HepG2 (cell line): Measurements from ENCODE around the gene MEAK7. TPM values are rescaled to one million over a fixed set of nuclear protein-coding genes. Genes with fewer than 3 reads are reported as not detected.

Experiments
- ATAC-seq: fragments of 200-7000 bp; cut with Tn5 transposase; 3 replicates; pipeline ENCODE4 v1.9.1; 2020; ENCODE audit warnings: mild to moderate bottlenecking, moderate library complexity
- BruUV-seq: library from RNA; stranded (reverse); fragments of 400-500 nt; replicated peaks from 2 replicates; lab custom pipeline; 2021; lab: Mats Ljungman, UMichigan
- CTCF ChIA-PET: fragments of 300-600 bp; formaldehyde crosslinking; extraction: SDS; loops from one replicate; lab custom pipeline; 2021; ENCODE audit warnings: low total read pairs, inconsistent platforms, low intra/inter-chr PET ratio; lab: Yijun Ruan, JAX
- POLR2A ChIA-PET: fragments of 350-600 bp; sonication (Branson Sonifier 250); formaldehyde crosslinking; loops from one replicate; lab custom pipeline; 2020; ENCODE audit warnings: antibody characterized with exemption, inconsistent platforms; lab: Yijun Ruan, JAX
- DNase-seq: peaks from one replicate; pipeline ENCODE4 v3.0.0-alpha.2; 2015; ENCODE audit warnings: low spot score
- FAIRE-seq: peaks from 3 replicates; lab custom pipeline; 2011; peaks lifted over from hg19 to GRCh38; lab: Jason Lieb, UNC
- H2AFZ ChIP-seq: one replicate; pipeline ENCODE4 v1.6.1; 2011; ENCODE audit warnings: low read length, inconsistent platforms
- H3K27ac ChIP-seq: fragments of 300-600 bp; 3 replicates; pipeline ENCODE4 v1.8.0; 2011; ENCODE audit warnings: mixed run types, mild to moderate bottlenecking, mixed read lengths, low read length, inconsistent platforms; ENCODE audit not compliant: insufficient read depth; ENCODE audit errors: extremely low read length
- H3K27me3 ChIP-seq, 2 experiments: fragments of 200-600 bp in 1 of 2; 2 replicates in 1 of 2; 3 replicates in 1 of 2; pipeline versions ENCODE4 v1.6.0 to v1.8.0; 2011; ENCODE audit warnings: low read length in 2 of 2, mild to moderate bottlenecking in 2 of 2, moderate library complexity in 2 of 2, inconsistent platforms in 1 of 2; ENCODE audit not compliant: insufficient read depth in 2 of 2, control insufficient read depth in 1 of 2
- H3K36me3 ChIP-seq, 2 experiments: fragments of 200-600 bp in 1 of 2; replicated peaks in 1 of 2; 2 replicates in 1 of 2; 3 replicates in 1 of 2; pipeline versions ENCODE4 v1.5.1 to v1.8.0; 2011; ENCODE audit warnings: low read length in 2 of 2, inconsistent platforms in 1 of 2; ENCODE audit not compliant: insufficient read depth in 2 of 2, control insufficient read depth in 1 of 2
- H3K4me1 ChIP-seq: 2 replicates; pipeline ENCODE4 v1.5.1; 2012; ENCODE audit warnings: low read length, inconsistent platforms; ENCODE audit not compliant: insufficient read depth
- H3K4me2 ChIP-seq: 2 replicates; pipeline ENCODE4 v1.6.0; 2011; ENCODE audit warnings: low read depth, low read length, inconsistent platforms
- H3K4me3 ChIP-seq, 3 experiments: fragments of 200-600 bp in 1 of 3; sonication (generic), shearing (Covaris generic) in 1 of 3; replicated peaks in 1 of 3; 2 replicates each; pipeline ENCODE4 v1.5.1; 2011 to 2016; ENCODE audit warnings: low read length in 3 of 3, inconsistent platforms in 2 of 3, low read depth in 2 of 3, mild to moderate bottlenecking in 2 of 3, control low read depth in 1 of 3, mixed read lengths in 1 of 3; ENCODE audit not compliant: insufficient read depth in 1 of 3
- H3K79me2 ChIP-seq: one replicate; pipeline ENCODE4 v1.6.1; 2011; ENCODE audit warnings: low read length, inconsistent platforms; ENCODE audit not compliant: insufficient read depth
- H3K9ac ChIP-seq: 2 replicates; pipeline ENCODE4 v1.6.0; 2011; ENCODE audit warnings: mild to moderate bottlenecking, low read depth, low read length, inconsistent platforms; ENCODE audit not compliant: insufficient read depth
- H3K9me3 ChIP-seq: 2 replicates; pipeline ENCODE4 v1.5.1; 2012; ENCODE audit warnings: mild to moderate bottlenecking, low read length
- H4K20me1 ChIP-seq: 2 replicates; pipeline ENCODE4 v1.6.0; 2011; ENCODE audit warnings: inconsistent platforms, mild to moderate bottlenecking, low read length, moderate library complexity; ENCODE audit not compliant: insufficient read depth
- CEBPB ChIP-seq: IDR thresholded peaks from 2 replicates; pipeline ENCODE4 v1.6.1; 2011; ENCODE audit warnings: low read depth, low read length, improper control_type of control experiment, borderline replicate concordance
- NFE2L1 ChIP-seq: sonication (generic); formaldehyde crosslinking; IDR thresholded peaks from 2 replicates; pipeline ENCODE4 v1.4.0; 2020; ENCODE audit warnings: missing genetic modification reagents, mild to moderate bottlenecking, borderline replicate concordance
- TRAFD1 ChIP-seq: sonication (generic); formaldehyde crosslinking; IDR thresholded peaks from 2 replicates; pipeline ENCODE4 v1.5.1; 2020; ENCODE audit warnings: missing genetic modification reagents, mild to moderate bottlenecking, borderline replicate concordance
- ZNF543 ChIP-seq: sonication (generic); formaldehyde crosslinking; IDR thresholded peaks from 2 replicates; pipeline ENCODE4 v1.4.0; 2020; ENCODE audit warnings: mild to moderate bottlenecking, missing genetic modification reagents
- WGBS: methylation state at CpG from one replicate; pipeline ENCODE4 v1.1.6; 2017; ENCODE audit warnings: low lambda C conversion rate; 5-methylcytosine and 5-hydroxymethylcytosine counted together
- in situ Hi-C: cut with HindIII; loops from 2 replicates; pipeline ENCODE4 v1.10.0; 2017; ENCODE audit warnings: low pct_unique_long_range_greater_than_20kb; ENCODE audit not compliant: extremely low pct_ligation_motif_present
- intact Hi-C: fragments of 100-400 bp; cut with micrococcal nuclease; formaldehyde crosslinking; loops from one replicate; pipeline ENCODE4 v1.10.0; 2022; ENCODE audit not compliant: unreplicated experiment
- polyA plus RNA-seq, 8 experiments: library from polyadenylated mRNA; depleted of rRNA in 3 of 8; stranded (reverse) in 7 of 8; unstranded in 1 of 8; fragments of >200 nt; fragmentation: Illumina TruSeq in 4 of 8; extraction: Trizol in 4 of 8; gene quantifications; 2 replicates each; pipeline versions ENCODE4 v1.2.1 to v1.2.3, GENCODE V29; 2011 to 2016; ENCODE audit warnings: low read depth in 4 of 8, missing spikeins in 1 of 8, mixed read lengths in 1 of 8; ENCODE audit not compliant: insufficient read depth in 1 of 8
- total RNA-seq, 5 experiments: library from RNA; depleted of rRNA; stranded (reverse); fragments of >200 nt; fragmentation: Illumina TruSeq; extraction: Trizol; gene quantifications; 2 replicates each; pipeline ENCODE4 v1.2.3, GENCODE V29; 2016; ENCODE audit warnings: low read depth in 1 of 5

The MEAK7 gene
- total and polyA plus RNA-seq, 2 of the 13 experiments (the other 11 are each of a cell fraction or from before 2014, with no cell fraction given), result 11.8 to 14.7 TPM

DNA sequence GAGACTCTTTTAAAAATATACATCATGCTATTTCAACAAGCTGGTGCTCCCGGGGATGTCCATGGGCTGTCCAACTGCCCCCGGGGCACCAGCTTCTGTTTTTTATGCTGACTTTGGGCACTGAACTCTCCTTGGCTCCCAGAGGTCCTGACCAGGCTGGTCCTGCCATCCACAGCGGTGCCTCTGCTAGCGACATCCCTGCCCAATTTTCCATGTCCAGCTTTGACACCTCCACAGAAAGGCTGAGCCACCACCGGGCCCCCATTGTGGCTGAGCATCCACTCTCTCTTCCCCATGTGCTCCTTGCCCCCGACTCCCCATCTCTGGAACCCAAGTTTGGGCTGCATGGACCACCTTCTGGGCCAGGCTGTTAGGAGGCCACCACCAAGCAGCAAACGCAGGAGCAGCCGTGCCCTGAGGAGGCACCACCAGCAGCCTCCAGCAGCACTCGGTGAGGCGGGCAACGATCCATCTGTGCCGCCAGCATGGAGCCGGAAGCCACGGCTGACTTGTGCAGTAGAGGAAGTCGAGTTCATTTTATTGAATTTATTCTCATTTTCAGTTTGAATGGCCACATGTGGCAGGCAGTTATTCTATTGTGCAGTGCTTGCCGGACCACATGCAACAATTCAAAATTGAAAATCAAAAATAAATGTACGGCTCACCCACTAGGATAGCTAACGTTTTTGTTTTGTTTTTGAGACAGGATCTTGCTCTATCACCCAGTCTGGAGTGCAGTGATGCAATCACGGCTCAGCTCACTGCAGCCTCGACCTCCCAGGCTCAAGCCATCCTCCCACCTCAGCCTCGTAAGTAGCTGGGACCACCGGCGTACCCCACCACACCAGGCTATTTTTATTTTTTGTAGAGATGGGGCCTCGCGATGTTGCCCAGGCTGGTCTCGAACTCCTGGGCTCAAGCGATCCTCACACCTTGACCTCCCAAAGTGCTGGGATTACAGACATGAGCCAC is 2.8 kb upstream of the MEAK7 start:
- TF ChIP-seq ZNF543 (CRISPR knock-in tag), result no peak
- peak; percentile 49; the same call in 1 of the 2 replicates for TF ChIP-seq CEBPB
- TF ChIP-seq TRAFD1 (CRISPR knock-in tag), result no peak
- no peak for TF ChIP-seq NFE2L1
- in situ Hi-C loops, result no loop called here
- no peak overlapping the region for H3K4me2 ChIP-seq
- DNase-seq (no peak), FAIRE-seq (no peak), ATAC-seq (no peak)
- peaks cover 48% of the 10 kb centered on the region for H3K4me1 ChIP-seq
- BruUV-seq, result no TSS peak
- H4K20me1 ChIP-seq, result no peaks in the 10 kb centered on the region
- no peak overlapping the region for H3K4me3 ChIP-seq
- no peak overlapping the region for H3K27ac ChIP-seq
- H3K79me2 ChIP-seq, result peaks cover 2% of the 10 kb centered on the region
- H3K9ac ChIP-seq, result no peak overlapping the region
- no peak overlapping the region for H2AFZ ChIP-seq
- 69% methylated on average over 27 of the region's 27 CpGs for WGBS
- no peaks in the 10 kb centered on the region for H3K36me3 ChIP-seq
- intact Hi-C loops, result no loop called here
- ChIA-PET POLR2A (no interaction called here), CTCF (interaction anchor here (1.2 to 1.4 kb wide), 2 partner anchors 115 to 230 kb away, joined by 3 to 5 read pairs; no protein-coding TSS in a partner anchor)
- H3K9me3 ChIP-seq, result no peaks in the 10 kb centered on the region
- no peaks in the 10 kb centered on the region; a peak in 1 of 5 replicates for H3K27me3 ChIP-seq
